Liver (tissue), 3 donors: ENCODE results near the gene PER1.

Experiments used
- GABPA ChIP-seq, 2 donors: IDR thresholded peaks in 1 of 2; conservative IDR thresholded peaks in 1 of 2; 2 replicates each; pipeline ENCODE4 v1.6.1; 2016; ENCODE audit warnings: antibody characterized with exemption in 2 of 2, mild to moderate bottlenecking in 1 of 2, moderate library complexity in 1 of 2
- JUND ChIP-seq, 2 donors: IDR thresholded peaks; 2 replicates each; pipeline ENCODE4 v1.6.1; 2016; ENCODE audit warnings: antibody characterized with exemption in 2 of 2
- RAD21 ChIP-seq, 2 donors: IDR thresholded peaks; 2 replicates each; pipeline ENCODE4 v1.6.1; 2016; ENCODE audit warnings: antibody characterized with exemption in 2 of 2, mild to moderate bottlenecking in 2 of 2
- SP1 ChIP-seq: IDR thresholded peaks from 2 replicates; pipeline ENCODE4 v1.6.1; 2018; ENCODE audit warnings: antibody characterized with exemption, mild to moderate bottlenecking
- TAF1 ChIP-seq: conservative IDR thresholded peaks from 2 replicates; pipeline ENCODE4 v1.6.1; 2016; ENCODE audit warnings: antibody characterized with exemption, mild to moderate bottlenecking
- YY1 ChIP-seq: IDR thresholded peaks from 2 replicates; pipeline ENCODE4 v1.6.1; 2016; ENCODE audit warnings: antibody characterized with exemption, mild to moderate bottlenecking
- TF ChIP-seq, protein P1 (sequence below): fragments of 150-350 bp; IDR thresholded peaks from 2 replicates; pipeline ENCODE4 v1.5.1; 2017; ENCODE audit warnings: improper control_type of control experiment, low read depth, low read length; ENCODE audit not compliant: missing input control
- TF ChIP-seq, protein P2 (sequence below): IDR thresholded peaks from 2 replicates; pipeline ENCODE4 v1.6.1; 2016; ENCODE audit warnings: antibody characterized with exemption
- TF ChIP-seq, protein P3 (sequence below): IDR thresholded peaks from 2 replicates; pipeline ENCODE4 v1.6.1; 2016; ENCODE audit warnings: antibody characterized with exemption, mild to moderate bottlenecking
- TF ChIP-seq, protein P4 (sequence below): IDR thresholded peaks from 2 replicates; pipeline ENCODE4 v1.6.1; 2016; ENCODE audit warnings: antibody characterized with exemption
- TF ChIP-seq, protein P5 (sequence below): IDR thresholded peaks from 2 replicates; pipeline ENCODE4 v1.6.1; 2016; ENCODE audit warnings: antibody characterized with exemption
- donor health status: healthy.
- donor health status: healthy.

DNA sequence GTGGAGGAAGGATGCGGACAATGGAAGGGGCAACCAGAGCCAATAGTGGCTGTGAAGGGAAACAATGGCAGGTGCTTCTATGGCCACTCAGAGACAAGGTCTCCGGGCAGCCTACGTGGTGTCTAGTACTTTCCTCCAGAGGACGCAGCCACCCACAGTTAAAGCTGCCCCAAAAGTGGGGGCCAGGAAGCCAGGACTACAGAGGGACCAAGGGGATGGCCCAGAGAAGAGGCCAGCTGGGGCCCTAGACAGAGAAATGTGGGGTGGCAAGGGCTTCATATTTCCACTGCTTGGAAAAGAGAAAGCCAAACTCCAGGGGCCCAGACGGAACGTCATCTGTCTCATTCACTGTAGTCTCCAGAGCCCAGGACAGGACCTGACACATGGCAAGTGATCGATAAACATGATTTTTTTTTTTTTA, 837 bp upstream of the PER1 start:
- TF ChIP-seq, protein P1, sequence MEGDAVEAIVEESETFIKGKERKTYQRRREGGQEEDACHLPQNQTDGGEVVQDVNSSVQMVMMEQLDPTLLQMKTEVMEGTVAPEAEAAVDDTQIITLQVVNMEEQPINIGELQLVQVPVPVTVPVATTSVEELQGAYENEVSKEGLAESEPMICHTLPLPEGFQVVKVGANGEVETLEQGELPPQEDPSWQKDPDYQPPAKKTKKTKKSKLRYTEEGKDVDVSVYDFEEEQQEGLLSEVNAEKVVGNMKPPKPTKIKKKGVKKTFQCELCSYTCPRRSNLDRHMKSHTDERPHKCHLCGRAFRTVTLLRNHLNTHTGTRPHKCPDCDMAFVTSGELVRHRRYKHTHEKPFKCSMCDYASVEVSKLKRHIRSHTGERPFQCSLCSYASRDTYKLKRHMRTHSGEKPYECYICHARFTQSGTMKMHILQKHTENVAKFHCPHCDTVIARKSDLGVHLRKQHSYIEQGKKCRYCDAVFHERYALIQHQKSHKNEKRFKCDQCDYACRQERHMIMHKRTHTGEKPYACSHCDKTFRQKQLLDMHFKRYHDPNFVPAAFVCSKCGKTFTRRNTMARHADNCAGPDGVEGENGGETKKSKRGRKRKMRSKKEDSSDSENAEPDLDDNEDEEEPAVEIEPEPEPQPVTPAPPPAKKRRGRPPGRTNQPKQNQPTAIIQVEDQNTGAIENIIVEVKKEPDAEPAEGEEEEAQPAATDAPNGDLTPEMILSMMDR, result no peak
- TF ChIP-seq YY1 (no peak), GABPA (IDR thresholded peaks at IDR 0.05 in 1 of 2, conservative IDR thresholded peaks at IDR 0.05 in 1 of 2) (no peak), TAF1 (no peak), SP1 (no peak), RAD21 (IDR thresholded peaks at IDR 0.05) (no peak), JUND (IDR thresholded peaks at IDR 0.05) (no peak)
- TF ChIP-seq, protein P2, sequence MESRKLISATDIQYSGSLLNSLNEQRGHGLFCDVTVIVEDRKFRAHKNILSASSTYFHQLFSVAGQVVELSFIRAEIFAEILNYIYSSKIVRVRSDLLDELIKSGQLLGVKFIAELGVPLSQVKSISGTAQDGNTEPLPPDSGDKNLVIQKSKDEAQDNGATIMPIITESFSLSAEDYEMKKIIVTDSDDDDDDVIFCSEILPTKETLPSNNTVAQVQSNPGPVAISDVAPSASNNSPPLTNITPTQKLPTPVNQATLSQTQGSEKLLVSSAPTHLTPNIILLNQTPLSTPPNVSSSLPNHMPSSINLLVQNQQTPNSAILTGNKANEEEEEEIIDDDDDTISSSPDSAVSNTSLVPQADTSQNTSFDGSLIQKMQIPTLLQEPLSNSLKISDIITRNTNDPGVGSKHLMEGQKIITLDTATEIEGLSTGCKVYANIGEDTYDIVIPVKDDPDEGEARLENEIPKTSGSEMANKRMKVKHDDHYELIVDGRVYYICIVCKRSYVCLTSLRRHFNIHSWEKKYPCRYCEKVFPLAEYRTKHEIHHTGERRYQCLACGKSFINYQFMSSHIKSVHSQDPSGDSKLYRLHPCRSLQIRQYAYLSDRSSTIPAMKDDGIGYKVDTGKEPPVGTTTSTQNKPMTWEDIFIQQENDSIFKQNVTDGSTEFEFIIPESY, result no peak
- TF ChIP-seq, protein P3, sequence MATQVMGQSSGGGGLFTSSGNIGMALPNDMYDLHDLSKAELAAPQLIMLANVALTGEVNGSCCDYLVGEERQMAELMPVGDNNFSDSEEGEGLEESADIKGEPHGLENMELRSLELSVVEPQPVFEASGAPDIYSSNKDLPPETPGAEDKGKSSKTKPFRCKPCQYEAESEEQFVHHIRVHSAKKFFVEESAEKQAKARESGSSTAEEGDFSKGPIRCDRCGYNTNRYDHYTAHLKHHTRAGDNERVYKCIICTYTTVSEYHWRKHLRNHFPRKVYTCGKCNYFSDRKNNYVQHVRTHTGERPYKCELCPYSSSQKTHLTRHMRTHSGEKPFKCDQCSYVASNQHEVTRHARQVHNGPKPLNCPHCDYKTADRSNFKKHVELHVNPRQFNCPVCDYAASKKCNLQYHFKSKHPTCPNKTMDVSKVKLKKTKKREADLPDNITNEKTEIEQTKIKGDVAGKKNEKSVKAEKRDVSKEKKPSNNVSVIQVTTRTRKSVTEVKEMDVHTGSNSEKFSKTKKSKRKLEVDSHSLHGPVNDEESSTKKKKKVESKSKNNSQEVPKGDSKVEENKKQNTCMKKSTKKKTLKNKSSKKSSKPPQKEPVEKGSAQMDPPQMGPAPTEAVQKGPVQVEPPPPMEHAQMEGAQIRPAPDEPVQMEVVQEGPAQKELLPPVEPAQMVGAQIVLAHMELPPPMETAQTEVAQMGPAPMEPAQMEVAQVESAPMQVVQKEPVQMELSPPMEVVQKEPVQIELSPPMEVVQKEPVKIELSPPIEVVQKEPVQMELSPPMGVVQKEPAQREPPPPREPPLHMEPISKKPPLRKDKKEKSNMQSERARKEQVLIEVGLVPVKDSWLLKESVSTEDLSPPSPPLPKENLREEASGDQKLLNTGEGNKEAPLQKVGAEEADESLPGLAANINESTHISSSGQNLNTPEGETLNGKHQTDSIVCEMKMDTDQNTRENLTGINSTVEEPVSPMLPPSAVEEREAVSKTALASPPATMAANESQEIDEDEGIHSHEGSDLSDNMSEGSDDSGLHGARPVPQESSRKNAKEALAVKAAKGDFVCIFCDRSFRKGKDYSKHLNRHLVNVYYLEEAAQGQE, result no peak
- TF ChIP-seq, protein P4, sequence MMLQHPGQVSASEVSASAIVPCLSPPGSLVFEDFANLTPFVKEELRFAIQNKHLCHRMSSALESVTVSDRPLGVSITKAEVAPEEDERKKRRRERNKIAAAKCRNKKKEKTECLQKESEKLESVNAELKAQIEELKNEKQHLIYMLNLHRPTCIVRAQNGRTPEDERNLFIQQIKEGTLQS, result no peak
- TF ChIP-seq, protein P5, sequence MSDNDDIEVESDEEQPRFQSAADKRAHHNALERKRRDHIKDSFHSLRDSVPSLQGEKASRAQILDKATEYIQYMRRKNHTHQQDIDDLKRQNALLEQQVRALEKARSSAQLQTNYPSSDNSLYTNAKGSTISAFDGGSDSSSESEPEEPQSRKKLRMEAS, result no peak
